Measurements from ENCODE around the gene CPB2.

CPB2 gene

DNA sequence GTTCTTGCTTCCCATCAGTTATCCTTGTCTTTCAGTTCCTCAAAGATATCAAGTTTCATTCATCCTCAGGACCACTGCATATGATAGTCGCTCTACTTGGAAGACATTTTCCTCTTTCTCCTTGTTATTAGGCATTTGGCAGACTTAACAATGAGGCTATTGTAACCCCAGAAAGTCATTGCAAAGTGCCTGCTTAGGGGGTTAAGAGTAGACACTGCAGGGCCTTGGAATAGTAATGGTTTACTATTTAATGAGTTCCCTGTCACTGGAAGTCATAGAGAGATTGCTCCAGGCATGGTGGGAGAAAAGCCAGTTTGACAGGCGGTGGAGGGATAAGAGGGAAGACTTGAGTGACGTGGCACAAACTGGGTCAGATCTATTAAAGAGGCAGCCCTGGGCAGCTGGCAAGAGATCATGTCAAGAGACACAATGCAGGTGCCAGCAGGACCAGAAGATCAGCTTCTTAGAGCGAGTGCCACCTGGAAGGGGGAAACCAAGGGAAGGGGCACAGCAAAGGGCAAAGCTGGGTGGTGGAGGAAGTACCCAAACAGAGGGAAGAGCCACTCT is 16.8 kb upstream of the CPB2 start:
- peaks cover 0 to 7% (median 2%) of the 10 kb centered on the region in 4 experiments for H3K36me3 ChIP-seq (ENCODE audit: control insufficient read depth in 4 of 4, insufficient read depth in 4 of 4, low read length in 3 of 4)
- no peaks in the 10 kb centered on the region for H3K27me3 ChIP-seq (replicated peaks in 2 of 5; ENCODE audit: control insufficient read depth in 4 of 5, insufficient read depth in 5 of 5, low read length in 4 of 5)
- CTCF ChIA-PET, result interaction anchor here (1.0 to 1.4 kb wide), 2 partner anchors 8 to 34 kb away, joined by 3 read pairs; no protein-coding TSS in a partner anchor
- peaks cover 18 to 60% (median 47%) of the 10 kb centered on the region in 4 experiments for H3K4me1 ChIP-seq (ENCODE audit: control extremely low read depth in 1 of 4, control insufficient read depth in 4 of 4, insufficient read depth in 4 of 4, low read length in 3 of 4)
- no peak overlapping the region for H3K27ac ChIP-seq (ENCODE audit: insufficient read depth in 1 of 2, low read depth in 1 of 2, low read length in 2 of 2, poor library complexity in 1 of 2, severe bottlenecking in 2 of 2)
- no peak for DNase-seq
- POLR2A ChIA-PET, result no interaction called here
- H3K9me3 ChIP-seq (ENCODE audit: control extremely low read depth in 1 of 5, control insufficient read depth in 4 of 5, insufficient read depth in 2 of 5, low read depth in 1 of 5, low read length in 4 of 5), result no peaks in the 10 kb centered on the region
- H3K4me3 ChIP-seq (ENCODE audit: control insufficient read depth in 1 of 7, extremely low read depth in 1 of 7, insufficient read depth in 4 of 7, low read depth in 2 of 7, low read length in 6 of 7), result no peak overlapping the region
- WGBS (ENCODE audit: insufficient coverage), result 85% methylated on average over 4 of the region's 4 CpGs

DNA sequence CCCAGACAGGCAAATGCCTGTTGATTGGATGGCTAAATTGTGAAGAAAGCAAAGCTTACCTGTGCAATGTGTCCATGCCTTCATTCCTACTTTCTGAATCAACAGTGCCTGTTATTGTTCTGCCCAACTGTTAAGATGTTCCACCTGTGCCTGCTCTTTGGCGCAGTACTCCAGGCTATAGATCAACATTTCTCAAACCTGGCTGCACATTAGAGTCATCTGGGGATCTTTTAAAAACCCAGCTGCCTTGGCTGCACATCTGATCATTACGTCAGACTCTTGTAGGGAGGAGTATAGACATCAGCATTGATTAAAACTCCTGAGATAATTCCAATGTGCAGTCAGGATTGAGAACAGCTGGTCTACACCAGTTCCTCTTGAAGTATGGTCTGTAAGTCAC is 16.2 kb upstream of the CPB2 start:
- POLR2A ChIA-PET, result no interaction called here
- H3K9me3 ChIP-seq (ENCODE audit: control extremely low read depth in 1 of 5, control insufficient read depth in 4 of 5, insufficient read depth in 2 of 5, low read depth in 1 of 5, low read length in 4 of 5), result no peaks in the 10 kb centered on the region
- H3K36me3 ChIP-seq (ENCODE audit: control insufficient read depth in 4 of 4, insufficient read depth in 4 of 4, low read length in 3 of 4), result peaks cover 0 to 2% (median 0%) of the 10 kb centered on the region in 4 experiments
- CTCF ChIA-PET, result interaction anchor here (1.4 kb wide), 1 partner anchor 33 kb away, joined by 3 read pairs; no protein-coding TSS in a partner anchor
- no peak overlapping the region for H3K27ac ChIP-seq (ENCODE audit: insufficient read depth in 1 of 2, low read depth in 1 of 2, low read length in 2 of 2, poor library complexity in 1 of 2, severe bottlenecking in 2 of 2)
- peaks cover 14 to 55% (median 42%) of the 10 kb centered on the region in 4 experiments for H3K4me1 ChIP-seq (ENCODE audit: control extremely low read depth in 1 of 4, control insufficient read depth in 4 of 4, insufficient read depth in 4 of 4, low read length in 3 of 4)
- H3K4me3 ChIP-seq (ENCODE audit: control insufficient read depth in 1 of 7, extremely low read depth in 1 of 7, insufficient read depth in 4 of 7, low read depth in 2 of 7, low read length in 6 of 7), result no peak overlapping the region
- WGBS (ENCODE audit: insufficient coverage), result 100% methylated on average over 2 of the region's 2 CpGs
- H3K27me3 ChIP-seq (replicated peaks in 2 of 5; ENCODE audit: control insufficient read depth in 4 of 5, insufficient read depth in 5 of 5, low read length in 4 of 5), result no peaks in the 10 kb centered on the region
- no peak for DNase-seq

- ChIA-PET POLR2A (no interaction called here), CTCF (interaction anchor here (0.6 to 1.7 kb wide), 6 partner anchors 18 to 1995 kb away, joined by 3 to 8 read pairs (median 3); no protein-coding TSS in a partner anchor)
- WGBS (ENCODE audit: insufficient coverage), result no CpG with 5 or more reads among the region's 6 CpGs
- no peaks in the 10 kb centered on the region for H3K36me3 ChIP-seq (ENCODE audit: control insufficient read depth in 4 of 4, insufficient read depth in 4 of 4, low read length in 3 of 4)
- H3K27ac ChIP-seq (ENCODE audit: insufficient read depth in 1 of 2, low read depth in 1 of 2, low read length in 2 of 2, poor library complexity in 1 of 2, severe bottlenecking in 2 of 2), result no peak overlapping the region
- H3K27me3 ChIP-seq (replicated peaks in 2 of 5; ENCODE audit: control insufficient read depth in 4 of 5, insufficient read depth in 5 of 5, low read length in 4 of 5), result no peaks in the 10 kb centered on the region
- H3K4me1 ChIP-seq (ENCODE audit: control extremely low read depth in 1 of 4, control insufficient read depth in 4 of 4, insufficient read depth in 4 of 4, low read length in 3 of 4), result peaks cover 4 to 45% (median 32%) of the 10 kb centered on the region in 4 experiments
- peak in 2 of 3 donors; percentile 34 to 42 for DNase-seq
- H3K4me3 ChIP-seq (ENCODE audit: control insufficient read depth in 1 of 7, extremely low read depth in 1 of 7, insufficient read depth in 4 of 7, low read depth in 2 of 7, low read length in 6 of 7), result no peak overlapping the region
- H3K9me3 ChIP-seq (ENCODE audit: control extremely low read depth in 1 of 5, control insufficient read depth in 4 of 5, insufficient read depth in 2 of 5, low read depth in 1 of 5, low read length in 4 of 5), result no peaks in the 10 kb centered on the region
Measured at GRCh38 chr13:46119883-46120614, 15.2 kb upstream of the CPB2 start.

GRCh38 chr13:46116653-46117502 is 12.0 kb upstream of the CPB2 start:
- peaks cover 2 to 20% (median 11%) of the 10 kb centered on the region in 4 experiments for H3K4me1 ChIP-seq (ENCODE audit: control extremely low read depth in 1 of 4, control insufficient read depth in 4 of 4, insufficient read depth in 4 of 4, low read length in 3 of 4)
- H3K36me3 ChIP-seq (ENCODE audit: control insufficient read depth in 4 of 4, insufficient read depth in 4 of 4, low read length in 3 of 4), result no peaks in the 10 kb centered on the region
- H3K27ac ChIP-seq (ENCODE audit: insufficient read depth in 1 of 2, low read depth in 1 of 2, low read length in 2 of 2, poor library complexity in 1 of 2, severe bottlenecking in 2 of 2), result no peak overlapping the region
- H3K27me3 ChIP-seq (replicated peaks in 2 of 5; ENCODE audit: control insufficient read depth in 4 of 5, insufficient read depth in 5 of 5, low read length in 4 of 5), result no peaks in the 10 kb centered on the region
- WGBS (ENCODE audit: insufficient coverage), result 100% methylated on average over 1 of the region's 4 CpGs
- ChIA-PET CTCF (interaction anchor here (1.1 to 1.5 kb wide), 2 partner anchors 9 to 12 kb away, joined by 3 to 5 read pairs; partner anchors contain the start of gene CPB2), POLR2A (no interaction called here)
- no peaks in the 10 kb centered on the region for H3K9me3 ChIP-seq (ENCODE audit: control extremely low read depth in 1 of 5, control insufficient read depth in 4 of 5, insufficient read depth in 2 of 5, low read depth in 1 of 5, low read length in 4 of 5)
- no peak overlapping the region for H3K4me3 ChIP-seq (ENCODE audit: control insufficient read depth in 1 of 7, extremely low read depth in 1 of 7, insufficient read depth in 4 of 7, low read depth in 2 of 7, low read length in 6 of 7)
- no peak for DNase-seq

DNA sequence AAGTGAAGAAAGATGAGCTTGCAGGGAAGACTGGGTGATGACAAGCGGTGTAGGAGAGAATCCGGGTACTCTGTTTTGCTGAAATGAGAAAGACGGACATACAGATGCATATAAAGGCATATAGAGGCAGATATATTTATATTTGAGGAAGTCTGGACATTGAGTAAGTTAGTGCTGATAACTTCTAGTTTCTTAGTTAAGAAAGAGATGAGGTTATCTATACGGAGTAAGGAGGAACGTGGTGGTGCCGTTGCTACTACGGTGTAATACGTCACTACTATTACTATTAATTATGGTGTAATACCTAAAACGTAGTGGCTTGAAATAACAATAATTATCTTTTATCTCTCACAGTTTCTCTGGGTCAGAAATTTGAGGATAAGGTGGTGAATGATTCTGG is 9.8 kb upstream of the CPB2 start:
- CTCF ChIA-PET, result interaction anchor here (1.0 to 1.4 kb wide), 4 partner anchors 8 to 20 kb away, joined by 3 to 4 read pairs (median 4); no protein-coding TSS in a partner anchor
- no peaks in the 10 kb centered on the region for H3K9me3 ChIP-seq (ENCODE audit: control extremely low read depth in 1 of 5, control insufficient read depth in 4 of 5, insufficient read depth in 2 of 5, low read depth in 1 of 5, low read length in 4 of 5)
- H3K27ac ChIP-seq (ENCODE audit: insufficient read depth in 1 of 2, low read depth in 1 of 2, low read length in 2 of 2, poor library complexity in 1 of 2, severe bottlenecking in 2 of 2), result no peak overlapping the region
- DNase-seq, result no peak
- POLR2A ChIA-PET, result no interaction called here
- 100% methylated on average over 3 of the region's 9 CpGs for WGBS (ENCODE audit: insufficient coverage)
- no peaks in the 10 kb centered on the region for H3K36me3 ChIP-seq (ENCODE audit: control insufficient read depth in 4 of 4, insufficient read depth in 4 of 4, low read length in 3 of 4)
- peaks cover 0 to 6% (median 2%) of the 10 kb centered on the region in 4 experiments for H3K4me1 ChIP-seq (ENCODE audit: control extremely low read depth in 1 of 4, control insufficient read depth in 4 of 4, insufficient read depth in 4 of 4, low read length in 3 of 4)
- H3K27me3 ChIP-seq (replicated peaks in 2 of 5; ENCODE audit: control insufficient read depth in 4 of 5, insufficient read depth in 5 of 5, low read length in 4 of 5), result no peaks in the 10 kb centered on the region
- H3K4me3 ChIP-seq (ENCODE audit: control insufficient read depth in 1 of 7, extremely low read depth in 1 of 7, insufficient read depth in 4 of 7, low read depth in 2 of 7, low read length in 6 of 7), result no peak overlapping the region

DNA sequence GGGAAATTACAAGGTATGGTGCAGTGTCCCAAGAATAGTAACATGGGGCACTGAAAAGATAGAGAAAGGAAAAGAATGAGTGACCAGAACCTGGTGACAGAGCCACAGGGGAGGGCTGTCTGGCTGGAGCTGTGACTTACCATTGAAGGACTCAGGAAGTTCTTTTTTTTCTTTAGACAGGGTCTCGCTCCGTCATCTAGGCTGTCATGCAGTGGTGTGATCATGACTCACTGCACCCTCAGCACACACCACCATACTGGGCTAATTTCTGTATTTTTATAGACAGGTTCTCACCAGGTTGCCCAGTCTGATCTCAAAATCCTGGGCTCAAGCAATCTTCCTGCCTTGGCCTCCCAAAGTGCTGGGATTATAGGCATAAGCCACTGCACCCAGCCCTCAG is 8.8 kb upstream of the CPB2 start:
- H3K4me1 ChIP-seq (ENCODE audit: control extremely low read depth in 1 of 4, control insufficient read depth in 4 of 4, insufficient read depth in 4 of 4, low read length in 3 of 4), result peaks cover 0 to 11% (median under 1%) of the 10 kb centered on the region in 4 experiments
- H3K27me3 ChIP-seq (replicated peaks in 2 of 5; ENCODE audit: control insufficient read depth in 4 of 5, insufficient read depth in 5 of 5, low read length in 4 of 5), result no peaks in the 10 kb centered on the region
- H3K9me3 ChIP-seq (ENCODE audit: control extremely low read depth in 1 of 5, control insufficient read depth in 4 of 5, insufficient read depth in 2 of 5, low read depth in 1 of 5, low read length in 4 of 5), result no peaks in the 10 kb centered on the region
- POLR2A ChIA-PET, result interaction anchor here (0.6 kb wide), 1 partner anchor 322 kb away, joined by 3 read pairs; no protein-coding TSS in a partner anchor
- WGBS (ENCODE audit: insufficient coverage), result 75% methylated on average over 2 of the region's 2 CpGs
- no peak overlapping the region for H3K27ac ChIP-seq (ENCODE audit: insufficient read depth in 1 of 2, low read depth in 1 of 2, low read length in 2 of 2, poor library complexity in 1 of 2, severe bottlenecking in 2 of 2)
- peak in 2 of 3 donors; percentile 74 to 81 for DNase-seq
- H3K4me3 ChIP-seq (ENCODE audit: control insufficient read depth in 1 of 7, extremely low read depth in 1 of 7, insufficient read depth in 4 of 7, low read depth in 2 of 7, low read length in 6 of 7), result no peak overlapping the region
- no peaks in the 10 kb centered on the region for H3K36me3 ChIP-seq (ENCODE audit: control insufficient read depth in 4 of 4, insufficient read depth in 4 of 4, low read length in 3 of 4)
- CTCF ChIA-PET, result interaction anchor here (1.0 to 1.4 kb wide), 4 partner anchors 9 to 28 kb away, joined by 3 to 5 read pairs (median 4); no protein-coding TSS in a partner anchor

All from common myeloid progenitor, CD34-positive (primary cell).